Measurements from ENCODE around the gene QDPR. TPM values are rescaled to one million over a fixed set of nuclear protein-coding genes. Genes with fewer than 3 reads are reported as not detected.

Gene QDPR
- total and polyA plus RNA-seq, 9 donors: 7.3 to 49.9 (median 26.1) TPM

- H3K27ac ChIP-seq: no peak overlapping the region
- WGBS, 3 donors: 75 to 92% (median 89%) methylated on average over 7 of the region's 7 CpGs
- intact Hi-C loops (cut with DNase I): no loop called here
- H3K9me3 ChIP-seq: no peaks in the 10 kb centered on the region
- no peak for DNase-seq
- H3K27me3 ChIP-seq: no peaks in the 10 kb centered on the region
- H3K36me3 ChIP-seq: no peaks in the 10 kb centered on the region
- H3K4me1 ChIP-seq (ENCODE audit: insufficient read depth): no peaks in the 10 kb centered on the region
- H3K4me3 ChIP-seq: no peak overlapping the region
- TF ChIP-seq POLR2A (IDR thresholded peaks at IDR 0.05) (no peak), CTCF (IDR thresholded peaks at IDR 0.05) (no peak), EP300 (IDR thresholded peaks at IDR 0.05) (no peak)
These were observed 31.5 kb downstream of the QDPR start for GRCh38 chr4:17480210-17480927.

- Histone ChIP-seq H3K36me3 (no peaks in the 10 kb centered on the region), H3K27ac (no peak overlapping the region), H3K9me3 (no peaks in the 10 kb centered on the region), H3K4me1 (ENCODE audit: insufficient read depth) (no peaks in the 10 kb centered on the region), H3K27me3 (no peaks in the 10 kb centered on the region), H3K4me3 (no peak overlapping the region)
- WGBS, 3 donors: 85 to 90% (median 89%) methylated on average over 9 of the region's 9 CpGs
- intact Hi-C loops (cut with DNase I): loop anchor here in 2 of 4 donors (10.0 kb wide), 1 partner anchor 1183 kb away; no protein-coding TSS in a partner anchor
- TF ChIP-seq EP300 (IDR thresholded peaks at IDR 0.05) (no peak), CTCF (IDR thresholded peaks at IDR 0.05) (no peak), POLR2A (IDR thresholded peaks at IDR 0.05) (no peak)
- DNase-seq: no peak
These were observed 34.0 kb downstream of the QDPR start for GRCh38 chr4:17477774-17478472.

- TF ChIP-seq EP300 (IDR thresholded peaks at IDR 0.05) (no peak), POLR2A (IDR thresholded peaks at IDR 0.05) (no peak), CTCF (IDR thresholded peaks at IDR 0.05) (no peak)
- DNase-seq: no peak
- 83 to 88% (median 84%) methylated on average over 3 of the region's 3 CpGs for WGBS, 3 donors
- Histone ChIP-seq H3K9me3 (no peaks in the 10 kb centered on the region), H3K4me3 (no peak overlapping the region), H3K4me1 (ENCODE audit: insufficient read depth) (no peaks in the 10 kb centered on the region), H3K27me3 (no peaks in the 10 kb centered on the region), H3K36me3 (no peaks in the 10 kb centered on the region), H3K27ac (no peak overlapping the region)
- intact Hi-C loops (cut with DNase I): loop anchor here in 2 of 4 donors (10.0 kb wide), 1 partner anchor 1182 kb away; no protein-coding TSS in a partner anchor
These were observed 35.0 kb downstream of the QDPR start for GRCh38 chr4:17476853-17477252.

- TF ChIP-seq POLR2A (IDR thresholded peaks at IDR 0.05): no peak
These were observed 36.4 kb downstream of the QDPR start for GRCh38 chr4:17475481-17475880.

More at GRCh38 chr4:17475481-17475880, 36.4 kb downstream of the QDPR start:
- H3K27ac ChIP-seq: no peak overlapping the region
- H3K4me3 ChIP-seq: no peak overlapping the region
- H3K4me1 ChIP-seq (ENCODE audit: insufficient read depth): no peaks in the 10 kb centered on the region
- H3K36me3 ChIP-seq: no peaks in the 10 kb centered on the region
- no peak for DNase-seq
- H3K27me3 ChIP-seq: no peaks in the 10 kb centered on the region
- no peaks in the 10 kb centered on the region for H3K9me3 ChIP-seq
- intact Hi-C loops (cut with DNase I): loop anchor here in 2 of 4 donors (10.0 kb wide), 1 partner anchor 1181 kb away; no protein-coding TSS in a partner anchor

Measured in ovary (tissue), 9 donors.